Fibroblast of lung (primary cell): ENCODE data around the gene ATXN7L1. TPM values are rescaled to one million over a fixed set of nuclear protein-coding genes. Genes with fewer than 3 reads are reported as not detected.

Experiments used
- DNase-seq, 2 donors: peaks; one replicate each; pipeline versions ENCODE4 v3.0.0 to v3.0.0-alpha.2; 2010; ENCODE audit warnings: low read depth in 2 of 2
- H2AFZ ChIP-seq: 2 replicates; pipeline ENCODE4 v1.5.1; 2012; ENCODE audit warnings: low read length, control low read depth, inconsistent platforms
- H3K27ac ChIP-seq: 2 replicates; pipeline ENCODE4 v1.5.1; 2011; ENCODE audit warnings: low read length, control low read depth; ENCODE audit not compliant: insufficient read depth
- H3K27me3 ChIP-seq: 2 replicates; pipeline ENCODE4 v1.5.1; 2011; ENCODE audit warnings: mild to moderate bottlenecking, low read length; ENCODE audit not compliant: control insufficient read depth, insufficient read depth
- H3K36me3 ChIP-seq: 2 replicates; pipeline ENCODE4 v1.5.1; 2011; ENCODE audit warnings: low read length; ENCODE audit not compliant: control insufficient read depth, insufficient read depth
- H3K4me1 ChIP-seq: 2 replicates; pipeline ENCODE4 v1.5.1; 2011; ENCODE audit warnings: low read length; ENCODE audit not compliant: control insufficient read depth, insufficient read depth; ENCODE audit errors: extremely low read depth
- H3K4me2 ChIP-seq: 2 replicates; pipeline ENCODE4 v1.5.1; 2011; ENCODE audit warnings: low read length, control low read depth; ENCODE audit not compliant: insufficient read depth; ENCODE audit errors: extremely low read depth
- H3K4me3 ChIP-seq, 4 experiments: fragments of 200-600 bp in 1 of 4; sonication (generic) in 1 of 4; replicated peaks in 1 of 4; 2 replicates each; pipeline ENCODE4 v1.5.1; 2011 to 2016; ENCODE audit warnings: low read length in 4 of 4, low read depth in 3 of 4, mild to moderate bottlenecking in 3 of 4, control low read depth in 2 of 4, inconsistent platforms in 1 of 4, mixed read lengths in 1 of 4; ENCODE audit not compliant: insufficient read depth in 1 of 4; ENCODE audit errors: control extremely low read depth in 1 of 4
- H3K79me2 ChIP-seq: 2 replicates; pipeline ENCODE4 v1.5.1; 2012; ENCODE audit warnings: mild to moderate bottlenecking, low read length, inconsistent platforms; ENCODE audit not compliant: control insufficient read depth, insufficient read depth
- H3K9ac ChIP-seq: 2 replicates; pipeline ENCODE4 v1.5.1; 2011; ENCODE audit warnings: mild to moderate bottlenecking, low read length, control low read depth; ENCODE audit not compliant: insufficient read depth
- H3K9me3 ChIP-seq: 2 replicates; pipeline ENCODE4 v1.5.1; 2012; ENCODE audit warnings: low read depth, low read length; ENCODE audit not compliant: control insufficient read depth, insufficient read depth
- H4K20me1 ChIP-seq: 2 replicates; pipeline ENCODE4 v1.5.1; 2011; ENCODE audit warnings: low read length; ENCODE audit not compliant: control insufficient read depth, insufficient read depth; ENCODE audit errors: extremely low read depth
- CTCF ChIP-seq, 2 donors: IDR thresholded peaks in 1 of 2; conservative IDR thresholded peaks in 1 of 2; 1 replicate in 1 of 2; 2 replicates in 1 of 2; pipeline ENCODE4 v1.5.1; 2011 to 2012; ENCODE audit warnings: low read length in 2 of 2, control low read depth in 1 of 2, inconsistent platforms in 1 of 2, low read depth in 1 of 2, mild to moderate bottlenecking in 1 of 2
- EZH2 ChIP-seq: IDR thresholded peaks from 2 replicates; pipeline ENCODE4 v1.5.1; 2012; ENCODE audit warnings: low read length, control low read depth, mild to moderate bottlenecking; ENCODE audit errors: missing control alignments
- polyA minus RNA-seq: library from RNA; depleted of rRNA, polyadenylated mRNA; stranded (reverse); fragments of >200 nt; gene quantifications from 2 replicates; pipeline ENCODE4 v1.2.3, GENCODE V29; 2011; ENCODE audit warnings: low replicate concordance
- polyA plus RNA-seq, 2 donors: library from polyadenylated mRNA; depleted of rRNA in 1 of 2; stranded (reverse) in 1 of 2; unstranded in 1 of 2; fragments of >200 nt; gene quantifications; 2 replicates each; pipeline ENCODE4 v1.2.1, GENCODE V29; 2011 to 2012; ENCODE audit warnings: missing spikeins in 1 of 2
- total RNA-seq: library from RNA; depleted of rRNA; stranded (reverse); fragments of >200 nt; gene quantifications from 2 replicates; pipeline ENCODE4 v1.2.1, GENCODE V29; 2014

Gene ATXN7L1
- total RNA-seq, result 5.1 and 9.4 TPM in 2 replicates
- polyA plus RNA-seq, result 5.1 and 6.0 TPM in 2 replicates
- polyA plus RNA-seq (2012), result 7.5 and 8.2 TPM in 2 replicates
- polyA minus RNA-seq, result 1.7 and 4.2 TPM in 2 replicates

DNA sequence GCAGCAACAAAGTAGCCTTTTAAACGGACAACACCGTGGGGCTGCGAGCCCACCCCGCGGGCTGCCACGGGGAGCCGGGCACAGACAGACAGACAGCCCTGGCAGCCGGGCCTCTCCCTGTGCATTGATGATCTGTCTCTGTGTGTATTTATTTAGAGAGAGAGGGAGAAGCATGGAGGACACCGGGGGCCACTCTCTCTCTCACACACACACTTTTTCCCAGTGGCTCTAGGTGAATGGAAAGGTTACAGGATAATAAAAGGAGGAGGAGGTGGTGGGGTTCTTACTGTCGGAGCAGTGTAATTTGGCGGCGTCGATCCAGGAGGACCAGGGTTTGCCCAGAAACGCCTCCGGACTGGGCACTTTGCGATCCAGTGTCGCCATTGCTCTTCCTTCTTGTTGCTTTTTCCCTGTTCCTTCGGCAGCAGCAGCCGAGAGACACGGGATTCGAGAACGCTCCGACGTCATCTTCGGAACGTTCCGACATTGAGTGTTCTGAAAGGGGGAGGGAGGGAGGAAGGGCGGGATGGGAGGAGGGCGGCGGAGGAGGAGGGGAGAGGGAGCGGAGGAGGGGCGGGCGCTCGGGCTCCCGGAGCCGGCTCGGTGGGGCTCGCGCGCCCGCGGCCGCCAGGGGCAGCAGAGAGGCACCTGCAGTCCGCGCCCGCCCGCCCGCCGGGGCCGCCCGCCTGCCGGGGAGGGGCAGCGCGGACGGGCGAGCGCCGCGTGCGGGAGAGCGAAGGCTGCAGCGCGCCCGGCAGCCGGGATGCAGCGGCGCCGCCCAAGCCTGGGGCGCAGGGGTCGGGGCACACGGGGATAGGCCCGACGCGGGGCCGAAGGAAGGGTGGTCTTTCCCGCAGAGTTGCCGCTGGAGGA, at the start of gene ATXN7L1:
TSS of gene ATXN7L1 (minus strand) at position 509 of the 873 bp plus-strand sequence. CDS start at position 468, 41 bp downstream.
- H3K27me3 ChIP-seq, result no peaks in the 10 kb centered on the region
- H3K27ac ChIP-seq, result peak within 1 kb of the TSS; percentile 98
- H3K9me3 ChIP-seq, result no peaks in the 10 kb centered on the region
- H3K4me1 ChIP-seq, result peaks cover 5% of the 10 kb centered on the region
- DNase-seq, result peak; percentile 95 to 98
- H3K4me3 ChIP-seq, result peak within 1 kb of the TSS; percentile 84 to 96 (median 91)
- peak within 1 kb of the TSS; percentile 92 for H3K9ac ChIP-seq
- peaks cover 4% of the 10 kb centered on the region for H3K36me3 ChIP-seq
- H2AFZ ChIP-seq, result peak within 1 kb of the TSS; percentile 90
- no peak for TF ChIP-seq EZH2
- H3K79me2 ChIP-seq, result peaks cover 38% of the 10 kb centered on the region
- peak within 1 kb of the TSS; percentile 88 for H3K4me2 ChIP-seq
- H4K20me1 ChIP-seq, result no peaks in the 10 kb centered on the region

DNA sequence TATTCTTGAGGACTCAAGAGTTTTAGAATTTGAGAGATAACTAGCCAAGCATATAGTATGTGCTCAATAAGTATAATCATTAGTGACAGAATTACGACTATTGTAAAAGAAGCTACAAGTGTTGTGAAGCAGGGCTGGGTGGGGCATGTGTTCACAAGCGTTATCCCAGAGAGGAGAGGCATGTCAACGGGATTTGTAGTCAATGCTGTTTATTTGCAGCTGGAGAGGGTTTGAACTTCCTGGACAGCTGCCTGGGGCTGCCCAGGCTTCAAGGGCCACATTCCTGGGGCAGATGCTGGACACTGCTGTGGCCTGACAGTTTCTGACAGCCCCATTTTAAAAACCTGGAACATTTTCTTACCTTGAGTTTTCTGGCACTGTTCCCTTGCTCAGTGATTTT, 49.7 kb upstream of the ATXN7L1 start:
- Histone ChIP-seq H3K27ac (no peak overlapping the region), H2AFZ (no peak overlapping the region), H3K4me1 (no peaks in the 10 kb centered on the region), H3K9ac (no peak overlapping the region), H3K27me3 (no peaks in the 10 kb centered on the region), H4K20me1 (no peaks in the 10 kb centered on the region), H3K4me3 (no peak overlapping the region), H3K4me2 (no peak overlapping the region), H3K79me2 (no peaks in the 10 kb centered on the region), H3K36me3 (no peaks in the 10 kb centered on the region), H3K9me3 (no peaks in the 10 kb centered on the region)
- peak in 1 of 2 donors; percentile 23 for DNase-seq
- no peak for TF ChIP-seq EZH2
- no peak for TF ChIP-seq CTCF (conservative IDR thresholded peaks at IDR 0.05 in 1 of 2, IDR thresholded peaks at IDR 0.05 in 1 of 2; ENCODE audit: low read depth in 1 of 2, low read length in 2 of 2)

GRCh38 chr7:105924945-105925344, 48.5 kb upstream of the ATXN7L1 start:
- Histone ChIP-seq H3K79me2 (no peaks in the 10 kb centered on the region), H4K20me1 (no peaks in the 10 kb centered on the region), H3K27ac (no peak overlapping the region), H2AFZ (no peak overlapping the region), H3K27me3 (no peaks in the 10 kb centered on the region), H3K4me3 (no peak overlapping the region), H3K4me1 (no peaks in the 10 kb centered on the region), H3K4me2 (no peak overlapping the region), H3K36me3 (no peaks in the 10 kb centered on the region), H3K9me3 (no peaks in the 10 kb centered on the region), H3K9ac (no peak overlapping the region)
- TF ChIP-seq CTCF (conservative IDR thresholded peaks at IDR 0.05 in 1 of 2, IDR thresholded peaks at IDR 0.05 in 1 of 2; ENCODE audit: low read depth in 1 of 2, low read length in 2 of 2), result no peak
- TF ChIP-seq EZH2, result no peak
- no peak for DNase-seq
